OCI-LY7 (cell line): ENCODE results near the gene SEPTIN12.

ENCODE experiments used
- CTCF ChIP-seq: fragments of 200-600 bp; sonication (generic); conservative IDR thresholded peaks from 2 replicates; pipeline ENCODE4 v1.5.1; 2014; ENCODE audit warnings: mild to moderate bottlenecking, antibody characterized with exemption, low read length, moderate library complexity, mixed read lengths
- EZH2phosphoT487 ChIP-seq: fragments of 200-600 bp; sonication (generic); IDR thresholded peaks from 2 replicates; pipeline ENCODE4 v1.6.1; 2018; ENCODE audit warnings: low read depth, borderline replicate concordance, mild to moderate bottlenecking, mixed run types, antibody characterized with exemption, low read length, moderate library complexity, mixed read lengths

DNA sequence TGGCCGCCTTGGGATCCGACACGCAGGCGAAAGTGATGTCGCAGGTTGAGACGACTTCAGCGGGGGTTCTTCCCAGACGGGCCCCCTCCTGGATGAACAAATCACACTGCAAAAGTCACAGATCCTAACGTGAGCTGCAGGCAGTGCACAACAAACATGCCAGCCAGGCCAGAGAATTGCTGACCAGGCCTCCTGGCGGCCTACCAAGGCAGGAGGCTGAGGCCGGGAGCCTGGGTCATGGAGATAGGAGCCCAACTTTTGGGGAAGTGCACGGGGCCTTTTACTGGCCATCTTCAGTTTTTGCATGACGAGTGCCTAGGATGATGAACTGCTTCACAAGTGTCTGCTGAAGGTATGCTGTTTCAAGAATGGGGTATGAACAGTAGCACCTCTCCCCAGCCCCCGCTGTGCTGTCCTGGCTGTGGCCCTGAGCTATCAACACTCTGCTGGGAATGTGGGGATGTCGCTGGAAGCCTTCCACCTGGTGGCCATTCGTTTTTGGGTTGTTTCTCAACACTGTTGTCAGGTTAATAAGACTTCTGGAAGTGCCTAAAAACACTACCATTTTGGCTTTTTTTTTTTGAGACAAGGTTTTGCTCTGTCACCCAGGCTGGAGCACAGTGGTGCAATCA is 26.5 kb upstream of the SEPTIN12 start:
- TF ChIP-seq CTCF (no peak), EZH2phosphoT487 (no peak)
